HL-60/S4 (cell line): ENCODE data around the gene MAP2K1.
"Not testable (repeated sequence)": the region's sequence is repeated elsewhere in the genome, so short reads cannot be mapped to it uniquely, and the experiment has no call there.

Experiments used
- in situ Hi-C: fragments of 300-500 bp; cut with MboI; formaldehyde crosslinking; loops from 2 replicates; pipeline ENCODE4 v1.14.3; 2022; ENCODE audit warnings: low sequenced_read_pairs

Gene MAP2K1

DNA sequence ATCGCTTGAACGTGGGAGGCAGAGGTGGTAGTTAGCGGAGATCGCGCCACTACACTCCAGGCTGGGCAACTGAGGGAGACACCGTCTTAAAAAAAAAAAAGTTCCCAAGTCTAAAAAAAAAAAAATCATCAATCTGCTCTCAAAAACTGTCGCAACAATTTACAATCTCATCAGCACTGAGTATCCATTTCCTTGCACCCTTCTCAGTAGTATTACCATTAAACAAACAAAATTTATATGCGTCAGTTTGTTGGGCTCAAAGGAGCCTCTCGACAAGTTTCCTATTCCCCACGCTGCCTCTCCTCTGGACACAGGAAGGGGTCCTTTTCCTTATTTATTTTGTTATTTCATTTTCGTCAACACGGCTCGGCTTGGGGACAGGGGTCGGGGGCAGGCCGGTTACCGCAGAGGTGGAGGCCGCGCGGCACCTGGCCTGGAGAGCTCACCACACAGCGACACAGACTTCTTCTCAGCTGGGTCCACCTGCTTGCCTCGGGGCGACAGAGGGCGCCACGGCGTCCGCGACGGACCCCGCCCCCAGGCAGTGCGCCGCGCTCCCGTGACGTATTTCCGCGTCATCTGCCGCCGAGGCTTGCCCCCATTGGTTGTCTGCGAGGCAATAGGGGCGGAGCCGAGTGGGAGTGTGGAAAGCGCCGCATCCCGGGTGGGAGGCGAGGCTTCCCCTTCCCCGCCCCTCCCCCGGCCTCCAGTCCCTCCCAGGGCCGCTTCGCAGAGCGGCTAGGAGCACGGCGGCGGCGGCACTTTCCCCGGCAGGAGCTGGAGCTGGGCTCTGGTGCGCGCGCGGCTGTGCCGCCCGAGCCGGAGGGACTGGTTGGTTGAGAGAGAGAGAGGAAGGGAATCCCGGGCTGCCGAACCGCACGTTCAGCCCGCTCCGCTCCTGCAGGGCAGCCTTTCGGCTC is at the start of gene MAP2K1:
MAP2K1 (plus strand) TSS at position 709 of the 920 bp plus-strand sequence. CDS start 436 bp downstream, outside the sequence.
- in situ Hi-C loops: no loop called here

GRCh38 chr15:66348530-66348929 is 38.2 kb upstream of the MAP2K1 start:
- in situ Hi-C loops: not testable (repeated sequence)

DNA sequence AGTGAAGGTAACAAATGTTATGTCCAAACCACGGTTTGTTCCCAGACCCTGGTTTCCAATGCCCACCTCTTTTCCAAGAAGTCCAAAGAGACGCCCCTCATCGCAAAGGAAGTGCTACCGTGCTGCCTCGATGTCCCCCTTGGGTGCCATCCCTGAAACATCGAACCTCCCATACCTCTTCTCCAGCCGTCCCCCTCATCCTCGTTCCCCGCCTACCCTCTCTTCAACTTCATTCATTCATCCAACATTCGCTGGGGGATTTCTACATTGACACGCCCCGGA is 30.7 kb upstream of the MAP2K1 start:
- in situ Hi-C loops: loop anchor here (10.0 kb wide), 1 partner anchor 139 kb away; the partner anchor contains the start of gene SNAPC5

- in situ Hi-C loops: loop anchor here (10.0 kb wide), 1 partner anchor 138 kb away; the partner anchor contains the start of gene SNAPC5
Measured at GRCh38 chr15:66356359-66357236, 30.1 kb upstream of the MAP2K1 start, which contains the start of gene TIPIN. Gene TIPIN (minus strand): TSS chr15:66356685. CDS start chr15:66352947, 3,738 bp downstream.

DNA sequence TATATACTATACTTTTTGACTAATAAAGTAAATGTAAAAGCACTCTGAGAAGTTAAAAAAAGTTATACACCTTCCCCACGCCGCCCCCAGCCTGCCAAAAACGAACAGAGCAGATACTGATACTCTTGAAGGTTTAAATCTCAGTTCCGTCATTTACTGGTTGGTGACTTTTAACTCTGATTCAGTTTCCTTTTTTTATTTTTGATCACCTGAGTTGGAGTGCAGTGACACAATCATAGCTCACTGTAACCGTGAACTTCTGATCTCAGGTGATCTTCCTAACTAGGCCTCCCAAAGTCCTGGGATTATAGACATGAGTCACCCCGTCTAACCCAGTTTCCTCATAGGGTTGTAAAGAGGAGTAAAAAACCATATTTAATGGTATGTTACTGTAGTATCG is 27.0 kb upstream of the MAP2K1 start:
- in situ Hi-C loops: loop anchor here (10.0 kb wide), 1 partner anchor 135 kb away; the partner anchor contains the start of gene SNAPC5

- in situ Hi-C loops: not testable (repeated sequence)
Measured at GRCh38 chr15:66361745-66362460, 24.8 kb upstream of the MAP2K1 start.

DNA sequence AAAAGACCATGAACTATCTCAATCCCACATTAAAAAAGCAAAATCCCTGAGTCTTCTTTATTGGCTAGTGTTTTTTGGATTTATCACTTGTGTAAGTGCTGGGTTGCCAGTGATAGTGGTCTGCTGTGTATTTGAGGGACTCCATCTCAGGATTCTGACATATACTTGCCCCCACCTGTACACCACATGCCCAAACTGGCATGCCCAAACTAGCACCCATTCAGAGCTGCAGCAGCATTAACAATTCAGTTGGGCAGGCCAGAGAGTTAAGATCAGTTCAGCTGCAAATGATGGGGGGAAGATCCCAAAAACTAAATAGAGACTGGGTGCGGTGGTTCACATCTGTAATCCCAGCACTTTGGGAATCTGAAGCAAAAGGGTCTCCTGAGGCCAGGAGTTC is 23.9 kb upstream of the MAP2K1 start:
- in situ Hi-C loops: no loop called here

DNA sequence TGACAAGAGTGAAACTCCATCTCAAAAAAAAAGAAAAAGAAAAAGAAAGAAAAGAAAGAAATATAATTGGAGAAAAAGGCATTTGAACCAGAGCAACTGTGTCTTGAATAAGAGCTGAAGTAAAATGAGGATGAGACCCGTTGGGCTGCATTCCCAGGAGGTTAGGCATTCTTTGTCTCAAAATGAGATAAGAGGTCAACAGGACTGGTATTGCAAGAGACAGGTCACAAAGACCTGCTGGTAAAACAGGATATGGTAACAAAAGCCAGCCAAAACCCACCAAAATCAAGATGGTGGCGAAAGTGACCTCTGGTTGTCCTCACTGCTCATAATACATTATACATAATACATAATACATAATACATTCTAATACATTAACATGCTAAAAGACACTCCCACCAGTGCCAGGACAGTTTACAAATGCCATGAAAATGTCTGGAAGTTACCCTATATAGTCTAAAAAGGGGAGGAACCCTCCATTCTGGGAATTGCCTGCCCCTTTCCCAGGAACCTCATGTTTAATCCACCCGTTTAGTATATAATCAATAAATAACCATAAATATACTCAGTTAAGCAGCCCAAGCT is 21.7 kb upstream of the MAP2K1 start:
- in situ Hi-C loops: no loop called here

GRCh38 chr15:66369773-66370651 is 16.7 kb upstream of the MAP2K1 start:
- in situ Hi-C loops: no loop called here

- in situ Hi-C loops: no loop called here
Measured at GRCh38 chr15:66374179-66374578, 12.5 kb upstream of the MAP2K1 start.

- in situ Hi-C loops: no loop called here
Measured at GRCh38 chr15:66378814-66379430, 7.8 kb upstream of the MAP2K1 start.

GRCh38 chr15:66381376-66381775 is 5.3 kb upstream of the MAP2K1 start:
- in situ Hi-C loops: not testable (repeated sequence)

DNA sequence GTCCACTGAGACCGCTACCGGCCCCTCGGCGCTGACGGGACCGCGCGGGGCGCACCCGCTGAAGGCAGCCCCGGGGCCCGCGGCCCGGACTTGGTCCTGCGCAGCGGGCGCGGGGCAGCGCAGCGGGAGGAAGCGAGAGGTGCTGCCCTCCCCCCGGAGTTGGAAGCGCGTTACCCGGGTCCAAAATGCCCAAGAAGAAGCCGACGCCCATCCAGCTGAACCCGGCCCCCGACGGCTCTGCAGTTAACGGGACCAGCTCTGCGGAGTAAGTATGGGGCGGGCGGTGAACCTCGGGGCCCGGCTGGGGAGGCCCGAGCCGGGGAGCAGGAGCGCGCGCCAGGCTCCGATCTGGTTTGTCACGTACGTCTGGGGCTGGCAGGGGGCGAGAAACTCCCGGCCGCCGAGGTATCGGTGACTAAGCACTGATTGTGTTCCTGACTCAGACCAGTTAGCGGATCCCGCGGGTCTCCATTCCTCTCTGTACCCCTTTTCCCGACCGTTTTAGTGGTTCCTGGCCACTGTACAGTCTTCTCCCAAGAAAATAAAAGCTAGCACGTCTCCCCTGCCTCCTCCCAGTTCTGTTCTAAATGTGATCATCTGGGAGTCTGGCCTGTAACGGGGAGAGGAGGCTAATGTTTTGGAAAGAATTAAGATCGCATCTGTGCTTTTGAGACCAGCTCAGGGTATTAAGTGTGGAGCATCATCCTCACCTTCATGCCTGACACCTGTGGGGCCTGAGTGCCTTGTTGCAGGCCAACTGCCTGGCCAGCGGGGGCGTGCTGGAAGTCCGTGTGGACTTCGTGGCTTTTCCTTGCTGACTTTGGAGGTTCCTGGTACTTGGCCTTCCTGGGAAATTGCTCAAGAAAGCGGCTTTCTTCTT is 691 bp downstream of the MAP2K1 start:
- in situ Hi-C loops: no loop called here

- in situ Hi-C loops: no loop called here
Measured at GRCh38 chr15:66388043-66388363, 1.3 kb downstream of the MAP2K1 start.

- in situ Hi-C loops: no loop called here
Measured at GRCh38 chr15:66388576-66388975, 1.9 kb downstream of the MAP2K1 start.

DNA sequence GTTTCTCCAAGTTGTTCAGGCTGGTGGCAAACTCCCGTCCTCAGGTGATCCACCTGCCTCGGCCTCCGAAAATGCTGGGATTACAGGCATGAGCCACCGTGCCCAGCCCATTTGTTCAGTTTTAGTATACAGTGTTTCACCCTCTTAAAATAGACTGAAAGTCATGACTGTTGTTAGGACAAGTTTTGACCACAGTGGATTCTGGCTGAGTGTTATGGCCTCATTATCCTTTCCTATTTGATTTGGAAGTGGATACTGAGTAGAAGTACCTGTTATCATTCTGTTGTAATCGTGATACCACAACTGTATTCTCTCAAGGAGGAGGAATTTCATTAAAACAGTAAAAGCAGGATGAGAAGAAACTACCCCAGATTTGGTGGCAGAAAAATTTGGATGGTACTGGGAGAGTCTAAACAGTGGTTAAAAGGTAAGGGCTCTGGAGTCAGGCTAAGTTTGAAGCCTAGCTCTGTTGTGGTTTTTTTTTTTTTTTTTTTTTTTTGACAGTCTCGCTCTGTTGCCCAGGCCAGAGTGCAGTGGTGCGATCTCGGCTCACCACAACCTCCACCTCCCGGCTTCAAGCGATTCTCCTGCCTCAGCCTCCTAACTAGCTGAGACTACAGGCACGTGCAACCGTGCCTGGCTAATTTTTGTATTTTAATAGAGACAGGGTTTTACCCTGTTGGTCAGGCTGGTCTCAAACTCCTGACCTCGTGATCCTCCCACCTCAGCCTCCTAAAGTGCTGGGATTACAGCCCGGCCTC is 2.6 kb downstream of the MAP2K1 start:
- in situ Hi-C loops: no loop called here

- in situ Hi-C loops: no loop called here
Measured at GRCh38 chr15:66389859-66390381, 3.2 kb downstream of the MAP2K1 start.
